GM21526 (cell line): ENCODE measurements around the gene NFILZ.

Experiments used
- ATAC-seq: cut with Tn5 transposase; IDR thresholded peaks from one replicate; pipeline ENCODE4 v1.9.1; 2021; ENCODE audit warnings: moderate library complexity; ENCODE audit not compliant: unreplicated experiment, low FRiP score

The NFILZ gene

GRCh38 chr19:8629996-8630683 lies at the start of gene NFILZ:
Gene NFILZ, plus strand, starts transcription at chr19:8630633. Its CDS starts 46,133 bp downstream, at chr19:8676766.
- no peak for ATAC-seq

- ATAC-seq: no peak
These were observed 49.6 kb upstream of the NFILZ start for GRCh38 chr19:8580710-8581281.

- no peak for ATAC-seq
These were observed 45.2 kb upstream of the NFILZ start for GRCh38 chr19:8584965-8585893.

- no peak for ATAC-seq
These were observed 44.3 kb upstream of the NFILZ start for GRCh38 chr19:8585894-8586750.

GRCh38 chr19:8589177-8589714 lies 41.2 kb upstream of the NFILZ start:
- no peak for ATAC-seq

- no peak for ATAC-seq
These were observed 38.0 kb upstream of the NFILZ start for GRCh38 chr19:8592231-8593009.

- ATAC-seq: no peak
These were observed 36.5 kb upstream of the NFILZ start for GRCh38 chr19:8593931-8594330.

- no peak for ATAC-seq
These were observed 34.8 kb upstream of the NFILZ start for GRCh38 chr19:8595651-8596050.

- no peak for ATAC-seq
These were observed 34.3 kb upstream of the NFILZ start for GRCh38 chr19:8596168-8596567.

GRCh38 chr19:8600064-8600463 lies 30.4 kb upstream of the NFILZ start:
- ATAC-seq: no peak

- ATAC-seq: no peak
These were observed 29.6 kb upstream of the NFILZ start for GRCh38 chr19:8600816-8601215.

- no peak for ATAC-seq
These were observed 28.6 kb upstream of the NFILZ start for GRCh38 chr19:8601796-8602195.

GRCh38 chr19:8605514-8605913 lies 24.9 kb upstream of the NFILZ start:
- ATAC-seq: no peak

- ATAC-seq: no peak
These were observed 23.0 kb upstream of the NFILZ start for GRCh38 chr19:8607386-8607785.

- no peak for ATAC-seq
These were observed 21.5 kb upstream of the NFILZ start for GRCh38 chr19:8608941-8609278.

- ATAC-seq: no peak
These were observed 21.0 kb upstream of the NFILZ start for GRCh38 chr19:8609279-8610040.

- no peak for ATAC-seq
These were observed 20.1 kb upstream of the NFILZ start, which contains the start of gene ADAMTS10 for GRCh38 chr19:8610041-8610935. Gene ADAMTS10, minus strand, starts transcription at chr19:8610715. Its CDS starts 5,005 bp downstream, at chr19:8605710.

GRCh38 chr19:8610936-8611300 lies 19.5 kb upstream of the NFILZ start:
- no peak for ATAC-seq
